Measurements from ENCODE around the gene LRRC49.
"Not testable (repeated sequence)": the region's sequence is repeated elsewhere in the genome, so short reads cannot be mapped to it uniquely, and the experiment has no call there.

The LRRC49 gene

GRCh38 chr15:70998319-70998718, 105.7 kb downstream of the LRRC49 start:
- no peak for DNase-seq

GRCh38 chr15:71002316-71002715, 109.7 kb downstream of the LRRC49 start:
- no peak for DNase-seq

- DNase-seq = no peak
Measured at GRCh38 chr15:71003319-71003718, 110.7 kb downstream of the LRRC49 start.

GRCh38 chr15:71004506-71004905, 111.9 kb downstream of the LRRC49 start:
- not testable (repeated sequence) for DNase-seq

- DNase-seq = no peak
Measured at GRCh38 chr15:71005895-71006294, 113.3 kb downstream of the LRRC49 start.

GRCh38 chr15:71008250-71008870, 115.7 kb downstream of the LRRC49 start:
- no peak for DNase-seq

GRCh38 chr15:71010472-71010871, 117.8 kb downstream of the LRRC49 start:
- DNase-seq = no peak

- DNase-seq = no peak
Measured at GRCh38 chr15:71010997-71011396, 118.4 kb downstream of the LRRC49 start.

GRCh38 chr15:71011503-71012155, 119.0 kb downstream of the LRRC49 start:
- peak; percentile 1 for DNase-seq

GRCh38 chr15:71013446-71013845, 120.8 kb downstream of the LRRC49 start:
- DNase-seq = no peak

- DNase-seq = no peak
Measured at GRCh38 chr15:71015342-71015741, 122.7 kb downstream of the LRRC49 start.

GRCh38 chr15:71031232-71031631, 138.6 kb downstream of the LRRC49 start:
- DNase-seq = not testable (repeated sequence)

GRCh38 chr15:71035478-71035877, 142.9 kb downstream of the LRRC49 start:
- DNase-seq = not testable (repeated sequence)

GRCh38 chr15:71042356-71042922, 149.8 kb downstream of the LRRC49 start:
- no peak for DNase-seq

- no peak for DNase-seq
Measured at GRCh38 chr15:71043373-71043772, 150.7 kb downstream of the LRRC49 start.

GRCh38 chr15:71044006-71044405, 151.4 kb downstream of the LRRC49 start:
- DNase-seq = no peak

- DNase-seq = not testable (repeated sequence)
Measured at GRCh38 chr15:71046146-71046545, 153.5 kb downstream of the LRRC49 start.

- DNase-seq = no peak
Measured at GRCh38 chr15:71048913-71049675, 156.5 kb downstream of the LRRC49 start.

GRCh38 chr15:71049706-71050422, 157.2 kb downstream of the LRRC49 start:
- DNase-seq = no peak

GRCh38 chr15:71050461-71050860, 157.8 kb downstream of the LRRC49 start:
- no peak for DNase-seq

GRCh38 chr15:71051539-71051938, 158.9 kb downstream of the LRRC49 start:
- no peak for DNase-seq

GRCh38 chr15:71052356-71052755, 159.7 kb downstream of the LRRC49 start:
- DNase-seq = no peak
